A673 (cell line): ENCODE results near the gene GLDN. TPM values are rescaled to one million over a fixed set of nuclear protein-coding genes. Genes with fewer than 3 reads are reported as not detected.

Experiments
- BruUV-seq: library from RNA; stranded (reverse); fragments of 400-500 nt; replicated peaks from 2 replicates; lab custom pipeline; 2021; lab: Mats Ljungman, UMichigan
- CTCF ChIA-PET: fragments of 300-600 bp; sonication (Branson Sonifier 250); formaldehyde crosslinking; loops from one replicate; lab custom pipeline; 2022; ENCODE audit warnings: antibody characterized with exemption; lab: Charles Lee
- POLR2A ChIA-PET: fragments of 300-600 bp; sonication (Branson Sonifier 250); formaldehyde crosslinking; loops from one replicate; lab custom pipeline; 2022; ENCODE audit warnings: antibody characterized with exemption; ENCODE audit not compliant: low non-redundant PET; lab: Charles Lee
- DNase-seq: peaks from one replicate; pipeline ENCODE4 v3.0.0-alpha.2; 2015; ENCODE audit warnings: low spot score
- H3K27ac ChIP-seq: fragments of 200-600 bp; sonication (generic); 2 replicates; pipeline ENCODE4 v1.5.1; 2016; ENCODE audit warnings: mixed run types, low read depth, mild to moderate bottlenecking, mixed read lengths, antibody characterized with exemption, low read length; ENCODE audit not compliant: poor library complexity, severe bottlenecking
- H3K27me3 ChIP-seq: fragments of 200-600 bp; sonication (generic); replicated peaks from 2 replicates; pipeline ENCODE4 v1.6.1; 2017; ENCODE audit warnings: mixed run types, low read depth, mild to moderate bottlenecking, mixed read lengths, antibody characterized with exemption, low read length; ENCODE audit not compliant: insufficient read depth, poor library complexity
- H3K36me3 ChIP-seq: fragments of 200-600 bp; sonication (generic); 2 replicates; pipeline ENCODE4 v1.6.1; 2016; ENCODE audit warnings: mixed run types, mild to moderate bottlenecking, mixed read lengths, antibody characterized with exemption, low read length; ENCODE audit not compliant: insufficient read depth, poor library complexity, severe bottlenecking
- H3K4me1 ChIP-seq: fragments of 200-600 bp; sonication (generic); 2 replicates; pipeline ENCODE4 v1.6.1; 2017; ENCODE audit warnings: mixed run types, mild to moderate bottlenecking, mixed read lengths, antibody characterized with exemption, low read length; ENCODE audit not compliant: insufficient read depth, poor library complexity, severe bottlenecking
- H3K4me3 ChIP-seq: fragments of 200-600 bp; sonication (generic); 2 replicates; pipeline ENCODE4 v1.5.1; 2016; ENCODE audit warnings: low read depth, mixed run types, mild to moderate bottlenecking, mixed read lengths, low read length; ENCODE audit not compliant: poor library complexity, severe bottlenecking
- H3K9me3 ChIP-seq: fragments of 200-600 bp; sonication (generic); 2 replicates; pipeline ENCODE4 v1.6.1; 2016; ENCODE audit warnings: mixed run types, low read depth, mild to moderate bottlenecking, mixed read lengths, antibody characterized with exemption, low read length; ENCODE audit not compliant: poor library complexity, severe bottlenecking
- EZH2 ChIP-seq: fragments of 200-600 bp; sonication (generic); IDR thresholded peaks from 2 replicates; pipeline ENCODE4 v1.6.1; 2017; ENCODE audit warnings: borderline replicate concordance, low read depth, mild to moderate bottlenecking, mixed read lengths, antibody characterized with exemption, low read length; ENCODE audit not compliant: poor library complexity, severe bottlenecking
- intact Hi-C: fragments of 100-400 bp; cut with micrococcal nuclease; formaldehyde crosslinking; loops from one replicate; pipeline ENCODE4 v1.10.0; 2022; ENCODE audit not compliant: unreplicated experiment
- total RNA-seq: library from RNA; stranded (reverse); gene quantifications from 2 replicates; pipeline ENCODE4 v1.2.3, GENCODE V29; 2021
- TF ChIP-seq, protein P1 (sequence below): fragments of 300-800, 200-600 bp; sonication (generic); conservative IDR thresholded peaks from 2 replicates; pipeline ENCODE4 v1.5.1; 2017; ENCODE audit warnings: low read depth, mild to moderate bottlenecking, antibody characterized with exemption, low read length, moderate library complexity, mixed read lengths

Gene GLDN
- total RNA-seq, 1 experiment from 2014 or later = not detected

- TF ChIP-seq, protein P1, sequence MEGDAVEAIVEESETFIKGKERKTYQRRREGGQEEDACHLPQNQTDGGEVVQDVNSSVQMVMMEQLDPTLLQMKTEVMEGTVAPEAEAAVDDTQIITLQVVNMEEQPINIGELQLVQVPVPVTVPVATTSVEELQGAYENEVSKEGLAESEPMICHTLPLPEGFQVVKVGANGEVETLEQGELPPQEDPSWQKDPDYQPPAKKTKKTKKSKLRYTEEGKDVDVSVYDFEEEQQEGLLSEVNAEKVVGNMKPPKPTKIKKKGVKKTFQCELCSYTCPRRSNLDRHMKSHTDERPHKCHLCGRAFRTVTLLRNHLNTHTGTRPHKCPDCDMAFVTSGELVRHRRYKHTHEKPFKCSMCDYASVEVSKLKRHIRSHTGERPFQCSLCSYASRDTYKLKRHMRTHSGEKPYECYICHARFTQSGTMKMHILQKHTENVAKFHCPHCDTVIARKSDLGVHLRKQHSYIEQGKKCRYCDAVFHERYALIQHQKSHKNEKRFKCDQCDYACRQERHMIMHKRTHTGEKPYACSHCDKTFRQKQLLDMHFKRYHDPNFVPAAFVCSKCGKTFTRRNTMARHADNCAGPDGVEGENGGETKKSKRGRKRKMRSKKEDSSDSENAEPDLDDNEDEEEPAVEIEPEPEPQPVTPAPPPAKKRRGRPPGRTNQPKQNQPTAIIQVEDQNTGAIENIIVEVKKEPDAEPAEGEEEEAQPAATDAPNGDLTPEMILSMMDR = no peak
- TF ChIP-seq EZH2 = no peak
- H3K36me3 ChIP-seq = no peaks in the 10 kb centered on the region
- H3K27me3 ChIP-seq = peaks cover 21% of the 10 kb centered on the region
- intact Hi-C loops = no loop called here
- POLR2A ChIA-PET = no interaction called here
- H3K4me1 ChIP-seq = no peaks in the 10 kb centered on the region
- no TSS peak for BruUV-seq
- CTCF ChIA-PET = no interaction called here
- H3K27ac ChIP-seq = no peak overlapping the region
- no peak overlapping the region for H3K4me3 ChIP-seq
- DNase-seq = no peak
- no peaks in the 10 kb centered on the region for H3K9me3 ChIP-seq
These were observed 4.7 kb downstream of the GLDN start for GRCh38 chr15:51346136-51346535.

GRCh38 chr15:51348688-51349087 is 7.2 kb downstream of the GLDN start:
- TF ChIP-seq EZH2 = no peak
- TF ChIP-seq, protein P1 = no peak
- H3K36me3 ChIP-seq = no peaks in the 10 kb centered on the region
- ChIA-PET POLR2A (no interaction called here), CTCF (no interaction called here)
- no peaks in the 10 kb centered on the region for H3K27me3 ChIP-seq
- no peak overlapping the region for H3K27ac ChIP-seq
- intact Hi-C loops = no loop called here
- no peaks in the 10 kb centered on the region for H3K4me1 ChIP-seq
- no peak overlapping the region for H3K4me3 ChIP-seq
- no peak for DNase-seq
- H3K9me3 ChIP-seq = no peaks in the 10 kb centered on the region
- no TSS peak for BruUV-seq

DNA sequence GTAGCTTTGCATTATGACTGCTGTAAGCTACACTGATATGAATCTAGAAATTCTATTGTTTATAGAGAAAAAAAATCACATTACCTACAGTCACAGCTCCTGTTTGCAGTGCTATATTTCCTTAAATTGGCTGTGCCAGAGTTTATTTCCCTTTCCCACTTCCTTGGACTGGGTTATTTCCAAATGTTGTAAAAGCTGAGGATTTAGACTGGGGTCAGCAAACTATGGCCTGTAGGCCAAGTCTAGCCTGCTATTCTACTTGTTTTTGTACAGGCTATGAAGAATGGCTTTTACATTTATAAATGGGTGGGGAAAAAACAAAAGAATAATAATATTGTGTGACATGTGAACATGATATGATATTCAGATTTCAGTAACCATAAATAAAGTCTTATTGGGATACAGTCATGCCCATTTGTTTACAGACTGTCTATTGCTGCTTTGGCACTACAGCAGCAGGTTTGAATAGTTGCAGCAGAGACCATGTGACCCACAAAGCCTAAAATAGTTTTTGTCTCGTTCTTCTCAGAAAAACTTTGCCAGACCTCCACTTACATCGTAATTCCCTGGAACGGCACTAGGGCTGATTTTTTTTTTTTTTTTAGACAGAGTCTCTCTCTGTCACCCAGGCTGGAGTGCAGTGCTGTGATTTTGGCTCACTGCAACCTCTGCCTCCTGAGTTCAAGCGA is 7.8 kb downstream of the GLDN start:
- Histone ChIP-seq H3K27ac (no peak overlapping the region), H3K4me1 (no peaks in the 10 kb centered on the region), H3K36me3 (no peaks in the 10 kb centered on the region), H3K4me3 (no peak overlapping the region), H3K9me3 (no peaks in the 10 kb centered on the region), H3K27me3 (no peaks in the 10 kb centered on the region)
- TF ChIP-seq EZH2 = no peak
- TF ChIP-seq, protein P1 = no peak
- DNase-seq = no peak
- POLR2A ChIA-PET = no interaction called here
- BruUV-seq = no TSS peak
- CTCF ChIA-PET = no interaction called here
- intact Hi-C loops = no loop called here
